ENCODE data around the gene CAB39L.

DNA sequence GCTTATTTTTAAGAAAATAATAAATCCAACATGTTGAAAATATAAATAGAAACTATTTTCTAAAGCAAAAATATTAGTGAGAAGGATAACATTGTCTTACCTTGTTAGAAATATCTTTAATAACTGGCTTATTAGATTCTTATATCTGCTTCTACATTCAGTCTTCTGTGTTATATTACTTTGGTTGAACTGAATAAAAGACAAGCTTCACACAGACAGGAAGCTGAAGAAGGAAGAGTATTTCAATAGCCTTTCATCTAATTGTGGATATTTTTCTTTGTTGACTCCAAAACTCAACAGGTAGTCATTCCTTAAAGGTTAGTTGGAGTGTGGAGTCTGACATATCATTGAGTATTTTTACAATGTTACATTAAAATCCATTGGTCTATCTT lies 11.1 kb upstream of the CAB39L start:
- TF ChIP-seq EZH2 (IDR thresholded peaks at IDR 0.05; ENCODE audit: insufficient read depth, poor library complexity, severe bottlenecking) (no peak), EZH2phosphoT487 (IDR thresholded peaks at IDR 0.05; ENCODE audit: insufficient read depth, low read depth) (no peak)

Measured in GM23248 (cell line).